ENCODE measurements around the gene CXCL3.

DNA sequence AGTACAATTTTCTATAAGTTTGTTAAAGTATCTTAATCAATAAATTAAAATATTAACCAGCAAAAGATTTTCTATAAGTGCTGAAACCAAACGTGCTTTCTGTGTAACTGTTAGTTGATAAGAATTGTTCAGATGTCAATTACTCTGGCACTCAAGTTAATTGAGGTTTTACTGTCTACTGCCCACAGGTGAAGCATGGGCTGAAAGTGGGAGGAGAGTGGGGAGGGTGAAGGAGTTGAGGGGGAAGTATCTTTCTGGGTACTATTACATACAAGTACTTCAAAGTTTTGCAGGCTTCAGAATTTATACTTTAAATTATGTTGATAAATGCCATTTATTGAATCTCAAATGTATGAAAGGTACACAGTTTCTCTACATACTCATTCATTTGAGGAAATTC is 19.1 kb upstream of the CXCL3 start:
- TF ChIP-seq, protein P1, sequence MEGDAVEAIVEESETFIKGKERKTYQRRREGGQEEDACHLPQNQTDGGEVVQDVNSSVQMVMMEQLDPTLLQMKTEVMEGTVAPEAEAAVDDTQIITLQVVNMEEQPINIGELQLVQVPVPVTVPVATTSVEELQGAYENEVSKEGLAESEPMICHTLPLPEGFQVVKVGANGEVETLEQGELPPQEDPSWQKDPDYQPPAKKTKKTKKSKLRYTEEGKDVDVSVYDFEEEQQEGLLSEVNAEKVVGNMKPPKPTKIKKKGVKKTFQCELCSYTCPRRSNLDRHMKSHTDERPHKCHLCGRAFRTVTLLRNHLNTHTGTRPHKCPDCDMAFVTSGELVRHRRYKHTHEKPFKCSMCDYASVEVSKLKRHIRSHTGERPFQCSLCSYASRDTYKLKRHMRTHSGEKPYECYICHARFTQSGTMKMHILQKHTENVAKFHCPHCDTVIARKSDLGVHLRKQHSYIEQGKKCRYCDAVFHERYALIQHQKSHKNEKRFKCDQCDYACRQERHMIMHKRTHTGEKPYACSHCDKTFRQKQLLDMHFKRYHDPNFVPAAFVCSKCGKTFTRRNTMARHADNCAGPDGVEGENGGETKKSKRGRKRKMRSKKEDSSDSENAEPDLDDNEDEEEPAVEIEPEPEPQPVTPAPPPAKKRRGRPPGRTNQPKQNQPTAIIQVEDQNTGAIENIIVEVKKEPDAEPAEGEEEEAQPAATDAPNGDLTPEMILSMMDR (IDR thresholded peaks at IDR 0.05; ENCODE audit: low read depth, low read length, poor library complexity, severe bottlenecking): no peak
- TF ChIP-seq EZH2phosphoT487 (IDR thresholded peaks at IDR 0.05; ENCODE audit: borderline replicate concordance, low read length): no peak

Measured in DOHH2 (cell line).